Thoracic aorta (tissue), 2 donors: ENCODE measurements around the gene OTOG. TPM values are rescaled to one million over a fixed set of nuclear protein-coding genes. Genes with fewer than 3 reads are reported as not detected.

Source experiments
- ATAC-seq: fragments of 150-250 bp; one replicate; pipeline ENCODE4 v1.8.0; 2017; ENCODE audit warnings: low read depth; ENCODE audit not compliant: insufficient number of reproducible peaks, low FRiP score
- DNase-seq: peaks from one replicate; pipeline ENCODE4 v3.0.0-alpha.2; 2020; ENCODE audit warnings: low spot score
- H3K27ac ChIP-seq, 2 donors: fragments of 200-600 bp; sonication (generic); 1 replicate in 1 of 2; 2 replicates in 1 of 2; pipeline ENCODE4 v1.5.1; 2016; ENCODE audit warnings: mild to moderate bottlenecking in 2 of 2, moderate library complexity in 2 of 2
- H3K27me3 ChIP-seq: fragments of 200-600 bp; sonication (generic); replicated peaks from 2 replicates; pipeline ENCODE4 v1.6.0; 2016; ENCODE audit warnings: mild to moderate bottlenecking; ENCODE audit not compliant: insufficient read depth
- H3K36me3 ChIP-seq: fragments of 200-600 bp; sonication (generic); one replicate; pipeline ENCODE4 v1.5.1; 2016
- H3K4me1 ChIP-seq, 2 donors: fragments of 200-600 bp; sonication (generic); 1 replicate in 1 of 2; 2 replicates in 1 of 2; pipeline versions ENCODE4 v1.5.1 to v1.6.0; 2016; ENCODE audit warnings: low read depth in 2 of 2, mild to moderate bottlenecking in 1 of 2; ENCODE audit not compliant: control insufficient read depth in 1 of 2
- H3K4me3 ChIP-seq: fragments of 200-600 bp; sonication (generic); 2 replicates; pipeline ENCODE4 v1.5.1; 2016; ENCODE audit warnings: mild to moderate bottlenecking
- H3K9me3 ChIP-seq: fragments of 200-600 bp; sonication (generic); 2 replicates; pipeline ENCODE4 v1.5.1; 2016
- total RNA-seq, 2 donors: library from RNA; depleted of rRNA; stranded (reverse); fragments of >200 nt; gene quantifications; one replicate each; pipeline versions ENCODE4 v1.1.0 to v1.2.3, GENCODE V29; 2016
- TF ChIP-seq, protein P1 (sequence below): fragments of 200-600 bp; sonication (generic); IDR thresholded peaks from one replicate; pipeline ENCODE4 v1.5.1; 2019; ENCODE audit warnings: antibody characterized with exemption

Gene OTOG
- total RNA-seq, 2 donors from 2014 or later = not detected

DNA sequence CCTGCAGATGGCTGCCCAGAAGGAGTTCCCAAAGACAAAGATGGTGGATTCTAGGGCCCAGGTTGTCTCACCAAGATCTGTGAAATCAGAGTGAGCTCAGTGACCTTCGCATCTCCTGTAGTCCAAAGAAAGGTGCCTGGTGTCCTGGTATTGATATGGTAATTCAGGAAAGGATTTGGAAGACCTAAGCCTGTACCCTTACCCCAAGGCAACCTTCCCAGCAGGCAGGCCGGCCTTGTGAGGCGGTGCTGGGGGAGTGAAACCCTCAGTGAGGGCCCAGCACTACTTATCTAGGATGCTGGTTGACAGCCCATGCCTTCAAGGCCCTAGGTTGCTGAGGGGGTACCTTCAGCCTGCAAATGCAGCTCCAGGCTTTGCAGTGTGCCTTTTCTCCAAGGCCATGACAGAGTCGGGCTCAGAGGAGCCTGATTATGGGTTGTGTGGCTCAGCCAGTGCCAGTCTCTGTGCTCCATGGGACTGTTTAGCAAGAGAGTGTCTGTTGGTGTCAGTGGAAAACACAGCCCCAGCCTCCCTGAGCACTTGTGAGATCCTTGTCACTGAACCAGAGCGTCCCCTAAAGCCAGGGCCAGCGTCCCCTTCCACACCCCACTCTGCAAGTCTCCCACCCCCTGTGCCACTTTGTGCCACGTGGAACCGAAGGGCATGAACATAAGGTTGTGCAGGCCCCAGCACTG is 99.5 kb downstream of the OTOG start:
- no peaks in the 10 kb centered on the region for H3K9me3 ChIP-seq
- H3K4me1 ChIP-seq = no peaks in the 10 kb centered on the region
- no peak overlapping the region for H3K4me3 ChIP-seq
- no peak overlapping the region for H3K27ac ChIP-seq
- H3K27me3 ChIP-seq = no peaks in the 10 kb centered on the region
- ATAC-seq = no peak
- TF ChIP-seq, protein P1, sequence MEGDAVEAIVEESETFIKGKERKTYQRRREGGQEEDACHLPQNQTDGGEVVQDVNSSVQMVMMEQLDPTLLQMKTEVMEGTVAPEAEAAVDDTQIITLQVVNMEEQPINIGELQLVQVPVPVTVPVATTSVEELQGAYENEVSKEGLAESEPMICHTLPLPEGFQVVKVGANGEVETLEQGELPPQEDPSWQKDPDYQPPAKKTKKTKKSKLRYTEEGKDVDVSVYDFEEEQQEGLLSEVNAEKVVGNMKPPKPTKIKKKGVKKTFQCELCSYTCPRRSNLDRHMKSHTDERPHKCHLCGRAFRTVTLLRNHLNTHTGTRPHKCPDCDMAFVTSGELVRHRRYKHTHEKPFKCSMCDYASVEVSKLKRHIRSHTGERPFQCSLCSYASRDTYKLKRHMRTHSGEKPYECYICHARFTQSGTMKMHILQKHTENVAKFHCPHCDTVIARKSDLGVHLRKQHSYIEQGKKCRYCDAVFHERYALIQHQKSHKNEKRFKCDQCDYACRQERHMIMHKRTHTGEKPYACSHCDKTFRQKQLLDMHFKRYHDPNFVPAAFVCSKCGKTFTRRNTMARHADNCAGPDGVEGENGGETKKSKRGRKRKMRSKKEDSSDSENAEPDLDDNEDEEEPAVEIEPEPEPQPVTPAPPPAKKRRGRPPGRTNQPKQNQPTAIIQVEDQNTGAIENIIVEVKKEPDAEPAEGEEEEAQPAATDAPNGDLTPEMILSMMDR = no peak
- no peak for DNase-seq
- H3K36me3 ChIP-seq = no peaks in the 10 kb centered on the region

DNA sequence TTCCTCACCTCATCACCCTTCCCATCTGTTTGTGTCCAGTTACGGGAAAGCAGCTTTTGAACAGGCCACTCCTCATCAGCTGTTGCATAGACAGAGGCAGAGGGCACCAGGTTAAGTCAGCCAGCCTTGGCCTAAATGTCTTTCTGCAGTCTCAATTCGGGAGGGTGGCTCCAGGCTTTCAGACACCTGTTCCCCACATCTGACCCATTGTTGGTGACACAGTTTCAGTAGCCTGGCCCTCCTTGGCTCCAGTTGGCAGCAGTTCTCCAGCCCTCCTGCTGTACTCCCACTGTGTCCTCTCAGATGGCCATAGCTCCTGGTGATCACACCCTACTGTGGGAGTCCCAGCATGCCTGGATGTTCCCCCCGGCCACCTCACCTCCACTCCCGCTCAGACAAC is 101.5 kb downstream of the OTOG start:
- Histone ChIP-seq H3K36me3 (no peaks in the 10 kb centered on the region), H3K4me3 (no peak overlapping the region), H3K27ac (no peak overlapping the region), H3K4me1 (no peaks in the 10 kb centered on the region), H3K27me3 (no peaks in the 10 kb centered on the region), H3K9me3 (no peaks in the 10 kb centered on the region)
- DNase-seq (no peak), ATAC-seq (peak; percentile 13)
- TF ChIP-seq, protein P1 = no peak

DNA sequence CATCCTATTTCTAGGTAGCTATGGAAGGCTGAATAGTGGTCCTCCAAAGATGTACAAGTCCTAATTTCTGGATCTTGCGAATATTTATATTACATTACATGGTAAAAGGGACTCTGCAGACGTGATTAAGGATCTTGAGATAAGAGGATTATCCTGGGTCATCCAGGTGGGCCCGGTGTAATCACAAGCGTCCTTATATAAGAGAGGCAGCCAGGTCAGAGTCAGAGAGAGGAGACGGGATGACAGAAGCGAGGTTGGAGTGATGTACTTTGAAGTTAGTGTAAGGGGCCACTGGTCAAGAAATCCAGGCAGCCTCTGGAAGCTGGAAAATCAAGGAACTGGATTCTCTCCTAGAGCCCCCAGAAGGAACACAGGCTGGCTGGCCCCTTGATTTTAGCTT is 102.2 kb downstream of the OTOG start:
- no peak for ATAC-seq
- Histone ChIP-seq H3K9me3 (no peaks in the 10 kb centered on the region), H3K27me3 (no peaks in the 10 kb centered on the region), H3K4me1 (no peaks in the 10 kb centered on the region), H3K4me3 (no peak overlapping the region), H3K27ac (no peak overlapping the region), H3K36me3 (no peaks in the 10 kb centered on the region)
- DNase-seq = no peak
- TF ChIP-seq, protein P1 = no peak

DNA sequence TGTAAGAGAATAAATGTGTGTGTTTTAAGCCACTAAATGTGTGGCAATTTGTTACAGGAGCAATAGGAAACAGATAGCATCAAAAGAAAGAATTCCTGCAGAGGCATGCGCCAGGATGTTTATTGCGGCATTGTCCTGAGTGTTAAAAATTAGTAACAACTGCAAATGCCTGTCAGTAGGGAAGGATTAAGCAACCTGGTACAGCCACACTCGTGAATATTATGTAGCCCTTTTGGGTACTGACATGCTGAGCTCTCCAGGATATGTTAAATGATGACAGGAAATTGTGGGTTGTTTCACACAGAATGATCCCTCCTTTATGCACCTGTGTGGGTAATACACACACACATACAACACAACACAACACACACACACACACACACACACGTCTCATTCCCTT is 102.6 kb downstream of the OTOG start:
- no peak for DNase-seq
- H3K27ac ChIP-seq = no peak overlapping the region
- no peaks in the 10 kb centered on the region for H3K4me1 ChIP-seq

DNA sequence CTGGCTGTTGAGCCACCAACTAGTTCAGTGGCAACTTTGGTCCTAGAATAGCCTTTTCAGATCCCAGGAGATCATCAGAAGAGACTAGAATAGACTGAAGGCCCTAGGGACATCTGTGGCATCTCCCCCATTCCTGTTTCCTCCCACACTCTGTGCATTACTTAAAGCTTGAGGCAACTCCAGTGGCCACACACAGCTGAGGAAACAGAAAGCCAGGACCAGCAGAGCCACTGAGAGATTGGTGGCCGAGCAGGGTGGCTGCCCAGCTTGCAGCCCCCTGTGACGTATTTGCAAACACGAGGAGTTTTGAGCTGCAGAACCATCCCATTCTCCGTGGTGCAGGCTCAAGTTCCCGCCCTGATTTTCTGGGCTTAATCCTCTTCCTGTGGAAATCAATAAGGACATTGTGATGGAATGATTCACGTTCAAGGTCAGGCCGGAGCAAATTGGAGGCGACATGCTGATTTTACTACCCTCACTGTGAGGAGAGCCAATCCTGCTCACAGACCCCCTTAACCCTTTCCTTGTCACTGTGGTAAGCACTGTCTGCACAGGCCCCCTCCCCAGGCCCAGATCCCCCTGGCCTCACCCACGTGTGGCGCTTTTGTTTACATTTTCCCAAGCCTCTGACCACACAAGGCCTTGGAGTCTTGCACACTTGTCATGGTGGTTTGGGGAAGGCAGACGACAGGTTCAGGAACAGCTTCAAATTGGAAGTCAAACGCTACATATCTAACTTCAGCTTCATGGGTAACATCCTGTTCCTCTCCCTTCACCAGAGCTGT is 103.3 kb downstream of the OTOG start:
- no peak overlapping the region for H3K27ac ChIP-seq
- no peak for ATAC-seq
- no peak for DNase-seq
- H3K4me3 ChIP-seq = no peak overlapping the region
- H3K9me3 ChIP-seq = peaks cover 4% of the 10 kb centered on the region
- TF ChIP-seq, protein P1 = no peak
- no peaks in the 10 kb centered on the region for H3K27me3 ChIP-seq
- H3K36me3 ChIP-seq = no peaks in the 10 kb centered on the region
- H3K4me1 ChIP-seq = no peaks in the 10 kb centered on the region

More for the DNA sequence above, 102.6 kb downstream of the OTOG start:
- TF ChIP-seq, protein P1 = no peak
- Histone ChIP-seq H3K36me3 (no peaks in the 10 kb centered on the region), H3K4me3 (no peak overlapping the region), H3K27me3 (no peaks in the 10 kb centered on the region), H3K9me3 (no peaks in the 10 kb centered on the region)
- no peak for ATAC-seq
